Keratinocyte (primary cell): ENCODE measurements around the gene PAFAH1B2. TPM values are rescaled to one million over a fixed set of nuclear protein-coding genes. Genes with fewer than 3 reads are reported as not detected.

Experiments
- DNase-seq: peaks from one replicate; pipeline ENCODE4 v3.0.0-alpha.2; 2011; ENCODE audit warnings: low read depth, missing footprints, low spot score
- FAIRE-seq: peaks from 2 replicates; lab custom pipeline; 2011; peaks lifted over from hg19 to GRCh38; lab: Jason Lieb, UNC
- H2AFZ ChIP-seq: 2 replicates; pipeline ENCODE4 v1.6.0; 2012; ENCODE audit warnings: low read length, control low read depth, inconsistent platforms; ENCODE audit not compliant: control insufficient read depth
- H3K27ac ChIP-seq: 2 replicates; pipeline ENCODE4 v1.5.1; 2011; ENCODE audit warnings: low read length; ENCODE audit not compliant: control insufficient read depth, insufficient read depth
- H3K27me3 ChIP-seq: 3 replicates; pipeline ENCODE4 v1.6.0; 2011; ENCODE audit warnings: low read length; ENCODE audit not compliant: control insufficient read depth, insufficient read depth; ENCODE audit errors: extremely low read depth
- H3K36me3 ChIP-seq, 2 experiments: 2 replicates in 1 of 2; 3 replicates in 1 of 2; pipeline ENCODE4 v1.5.1; 2011; ENCODE audit warnings: low read length in 2 of 2, mild to moderate bottlenecking in 1 of 2; ENCODE audit not compliant: control insufficient read depth in 2 of 2, insufficient read depth in 2 of 2; ENCODE audit errors: extremely low read depth in 1 of 2
- H3K4me1 ChIP-seq: 3 replicates; pipeline ENCODE4 v1.5.1; 2011; ENCODE audit warnings: low read length; ENCODE audit not compliant: control insufficient read depth, insufficient read depth; ENCODE audit errors: extremely low read depth
- H3K4me2 ChIP-seq: 3 replicates; pipeline ENCODE4 v1.6.0; 2011; ENCODE audit warnings: low read depth, low read length; ENCODE audit not compliant: control insufficient read depth, insufficient read depth; ENCODE audit errors: extremely low read depth
- H3K4me3 ChIP-seq, 3 experiments: fragments of 200-600 bp in 1 of 3; sonication (generic) in 1 of 3; 2 replicates in 2 of 3; 3 replicates in 1 of 3; pipeline ENCODE4 v1.5.1; 2011 to 2016; ENCODE audit warnings: low read length in 3 of 3, mild to moderate bottlenecking in 3 of 3, control low read depth in 2 of 3, inconsistent platforms in 1 of 3, low read depth in 1 of 3, mixed read lengths in 1 of 3, mixed run types in 1 of 3, moderate library complexity in 1 of 3; ENCODE audit not compliant: control insufficient read depth in 2 of 3, insufficient read depth in 2 of 3; ENCODE audit errors: extremely low read depth in 1 of 3
- H3K79me2 ChIP-seq: 2 replicates; pipeline ENCODE4 v1.6.0; 2012; ENCODE audit warnings: low read length; ENCODE audit not compliant: control insufficient read depth, insufficient read depth
- H3K9ac ChIP-seq: 3 replicates; pipeline ENCODE4 v1.6.0; 2011; ENCODE audit warnings: low read length; ENCODE audit not compliant: control insufficient read depth, insufficient read depth; ENCODE audit errors: extremely low read depth
- H3K9me1 ChIP-seq: 3 replicates; pipeline ENCODE4 v1.6.0; 2011; ENCODE audit warnings: low read length; ENCODE audit not compliant: control insufficient read depth, insufficient read depth; ENCODE audit errors: extremely low read depth
- H3K9me3 ChIP-seq: 2 replicates; pipeline ENCODE4 v1.5.1; 2012; ENCODE audit warnings: low read depth, low read length; ENCODE audit not compliant: control insufficient read depth
- H4K20me1 ChIP-seq: 3 replicates; pipeline ENCODE4 v1.6.0; 2011; ENCODE audit warnings: low read length; ENCODE audit not compliant: control insufficient read depth, insufficient read depth; ENCODE audit errors: extremely low read depth
- CTCF ChIP-seq, 3 experiments: IDR thresholded peaks in 1 of 3; conservative IDR thresholded peaks in 1 of 3; optimal IDR thresholded peaks in 1 of 3; 2 replicates in 2 of 3; 3 replicates in 1 of 3; pipeline versions ENCODE3 to v1.5.1; 2011; ENCODE audit warnings: low read length in 3 of 3, mild to moderate bottlenecking in 3 of 3, moderate library complexity in 2 of 3, control low read depth in 1 of 3, inconsistent platforms in 1 of 3; ENCODE audit not compliant: insufficient read depth in 2 of 3; ENCODE audit errors: extremely low read depth in 1 of 3
- EZH2 ChIP-seq: IDR thresholded peaks from one replicate; pipeline ENCODE4 v1.6.1; 2012; ENCODE audit warnings: inconsistent platforms, mild to moderate bottlenecking, low read length, moderate library complexity
- dilution Hi-C: fragments of 300-500 bp; cut with MboI; formaldehyde crosslinking; loops from one replicate; pipeline ENCODE4 v1.7.0; 2020; ENCODE audit warnings: low sequenced_read_pairs; ENCODE audit not compliant: extremely low pct_ligation_motif_present
- polyA plus RNA-seq, 5 experiments: library from polyadenylated mRNA; depleted of rRNA in 3 of 5; stranded (reverse) in 3 of 5; stranded (forward) in 1 of 5; unstranded in 1 of 5; fragments of >200 nt; gene quantifications; 1 replicate in 1 of 5; 2 replicates in 3 of 5; 3 replicates in 1 of 5; pipeline versions ENCODE4 v1.2.1 to v1.2.3, GENCODE V29; 2011 to 2012; ENCODE audit warnings: missing spikeins in 2 of 5, low read depth in 1 of 5, low replicate concordance in 1 of 5

The PAFAH1B2 gene
- polyA plus RNA-seq, 1 donor (not counting 4 experiments of a cell fraction or from before 2014, with no cell fraction given) = 76.4 TPM

GRCh38 chr11:117176186-117176585 lies 32.1 kb downstream of the PAFAH1B2 start:
- Histone ChIP-seq H3K4me2 (no peak overlapping the region), H3K9me3 (no peaks in the 10 kb centered on the region), H3K27ac (no peak overlapping the region), H3K9me1 (no peaks in the 10 kb centered on the region), H4K20me1 (no peaks in the 10 kb centered on the region), H3K79me2 (no peaks in the 10 kb centered on the region), H3K9ac (no peak overlapping the region), H3K36me3 (peaks cover 2 to 5% of the 10 kb centered on the region in 2 experiments), H3K4me1 (peaks cover 26% of the 10 kb centered on the region), H2AFZ (no peak overlapping the region), H3K4me3 (no peak overlapping the region), H3K27me3 (no peaks in the 10 kb centered on the region)
- dilution Hi-C loops = no loop called here
- no peak for FAIRE-seq
- DNase-seq = no peak
- TF ChIP-seq CTCF (optimal IDR thresholded peaks at IDR 0.05 in 1 of 3, IDR thresholded peaks at IDR 0.05 in 1 of 3, conservative IDR thresholded peaks at IDR 0.05 in 1 of 3; ENCODE audit: extremely low read depth in 1 of 3, insufficient read depth in 2 of 3, low read length in 3 of 3) = no peak
- no peak for TF ChIP-seq EZH2

- dilution Hi-C loops = no loop called here
- Histone ChIP-seq H3K9me1 (no peaks in the 10 kb centered on the region), H3K36me3 (peaks cover 0 to 12% of the 10 kb centered on the region in 2 experiments), H3K9me3 (no peaks in the 10 kb centered on the region), H3K79me2 (no peaks in the 10 kb centered on the region), H3K9ac (peak overlapping the region; percentile 79), H3K27ac (peak overlapping the region; percentile 66), H3K4me1 (peaks cover 22% of the 10 kb centered on the region), H3K4me2 (peak overlapping the region; percentile 87), H3K4me3 (peak overlapping the region in 1 of 3 experiments; percentile 56), H4K20me1 (no peaks in the 10 kb centered on the region), H3K27me3 (no peaks in the 10 kb centered on the region), H2AFZ (peak overlapping the region; percentile 43)
- FAIRE-seq = no peak
- DNase-seq = no peak
- TF ChIP-seq EZH2 (no peak), CTCF (optimal IDR thresholded peaks at IDR 0.05 in 1 of 3, IDR thresholded peaks at IDR 0.05 in 1 of 3, conservative IDR thresholded peaks at IDR 0.05 in 1 of 3; ENCODE audit: extremely low read depth in 1 of 3, insufficient read depth in 2 of 3, low read length in 3 of 3) (no peak)
Measured at GRCh38 chr11:117177534-117178209, 33.6 kb downstream of the PAFAH1B2 start.
